ENCODE data around the gene CUEDC2.

DNA sequence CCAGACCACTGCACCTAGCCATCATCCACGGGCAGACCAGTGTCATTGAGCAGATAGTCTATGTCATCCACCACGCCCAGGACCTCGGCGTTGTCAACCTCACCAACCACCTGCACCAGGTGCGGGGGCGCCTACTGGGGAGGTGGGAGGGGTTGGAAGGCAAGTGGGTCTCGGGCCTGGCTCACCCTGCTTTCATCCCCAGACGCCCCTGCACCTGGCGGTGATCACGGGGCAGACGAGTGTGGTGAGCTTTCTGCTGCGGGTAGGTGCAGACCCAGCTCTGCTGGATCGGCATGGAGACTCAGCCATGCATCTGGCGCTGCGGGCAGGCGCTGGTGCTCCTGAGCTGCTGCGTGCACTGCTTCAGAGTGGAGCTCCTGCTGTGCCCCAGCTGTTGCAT is 32.3 kb downstream of the CUEDC2 start:
- TF ChIP-seq, protein P1, sequence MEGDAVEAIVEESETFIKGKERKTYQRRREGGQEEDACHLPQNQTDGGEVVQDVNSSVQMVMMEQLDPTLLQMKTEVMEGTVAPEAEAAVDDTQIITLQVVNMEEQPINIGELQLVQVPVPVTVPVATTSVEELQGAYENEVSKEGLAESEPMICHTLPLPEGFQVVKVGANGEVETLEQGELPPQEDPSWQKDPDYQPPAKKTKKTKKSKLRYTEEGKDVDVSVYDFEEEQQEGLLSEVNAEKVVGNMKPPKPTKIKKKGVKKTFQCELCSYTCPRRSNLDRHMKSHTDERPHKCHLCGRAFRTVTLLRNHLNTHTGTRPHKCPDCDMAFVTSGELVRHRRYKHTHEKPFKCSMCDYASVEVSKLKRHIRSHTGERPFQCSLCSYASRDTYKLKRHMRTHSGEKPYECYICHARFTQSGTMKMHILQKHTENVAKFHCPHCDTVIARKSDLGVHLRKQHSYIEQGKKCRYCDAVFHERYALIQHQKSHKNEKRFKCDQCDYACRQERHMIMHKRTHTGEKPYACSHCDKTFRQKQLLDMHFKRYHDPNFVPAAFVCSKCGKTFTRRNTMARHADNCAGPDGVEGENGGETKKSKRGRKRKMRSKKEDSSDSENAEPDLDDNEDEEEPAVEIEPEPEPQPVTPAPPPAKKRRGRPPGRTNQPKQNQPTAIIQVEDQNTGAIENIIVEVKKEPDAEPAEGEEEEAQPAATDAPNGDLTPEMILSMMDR (IDR thresholded peaks at IDR 0.05): no peak
- TF ChIP-seq POLR2A (IDR thresholded peaks at IDR 0.05): no peak
- no peak for TF ChIP-seq EP300 (IDR thresholded peaks at IDR 0.05)

Data from tibial nerve (tissue), 4 donors.